ENCODE measurements around the gene ANKRD10. TPM values are rescaled to one million over a fixed set of nuclear protein-coding genes. Genes with fewer than 3 reads are reported as not detected.

ANKRD10 gene
- total RNA-seq, 4 donors from 2014 or later: 37.3 to 51.8 (median 46.9) TPM

GRCh38 chr13:110944968-110945927 is 30.4 kb upstream of the ANKRD10 start:
- TF ChIP-seq POLR2A (IDR thresholded peaks at IDR 0.05): no peak
- TF ChIP-seq CTCF (IDR thresholded peaks at IDR 0.05): no peak
- intact Hi-C loops (cut with DNase I; ENCODE audit: low total_unique reads): no loop called here
- WGBS, 2 donors: 87 to 91% methylated on average over 22 of the region's 24 CpGs
- peak in 1 of 2 donors; percentile 74 for DNase-seq (ENCODE audit: low spot score in 2 of 2)
- no peak overlapping the region for H3K4me3 ChIP-seq (ENCODE audit: low read depth, poor library complexity, severe bottlenecking)

- TF ChIP-seq CTCF (IDR thresholded peaks at IDR 0.05): no peak
- no peak for TF ChIP-seq POLR2A (IDR thresholded peaks at IDR 0.05)
Observed at GRCh38 chr13:110944121-110944967, 29.5 kb upstream of the ANKRD10 start.

GRCh38 chr13:110942248-110942981 is 27.5 kb upstream of the ANKRD10 start:
- 72 to 76% methylated on average over 4 of the region's 4 CpGs for WGBS, 2 donors
- intact Hi-C loops (cut with DNase I; ENCODE audit: low total_unique reads): no loop called here
- H3K4me3 ChIP-seq (ENCODE audit: low read depth, poor library complexity, severe bottlenecking): no peak overlapping the region
- no peak for DNase-seq (ENCODE audit: low spot score in 2 of 2)
- TF ChIP-seq POLR2A (IDR thresholded peaks at IDR 0.05) (no peak), CTCF (IDR thresholded peaks at IDR 0.05) (no peak)

More at GRCh38 chr13:110944121-110944967, 29.5 kb upstream of the ANKRD10 start:
- H3K4me3 ChIP-seq (ENCODE audit: low read depth, poor library complexity, severe bottlenecking): no peak overlapping the region
- intact Hi-C loops (cut with DNase I; ENCODE audit: low total_unique reads): no loop called here
- 56 to 57% methylated on average over 8 of the region's 8 CpGs for WGBS, 2 donors
- peak in 1 of 2 donors; percentile 86 for DNase-seq (ENCODE audit: low spot score in 2 of 2)

- no peak overlapping the region for H3K4me3 ChIP-seq (ENCODE audit: low read depth, poor library complexity, severe bottlenecking)
- WGBS, 2 donors: 78 to 82% methylated on average over 13 of the region's 13 CpGs
- intact Hi-C loops (cut with DNase I; ENCODE audit: low total_unique reads): no loop called here
- DNase-seq (ENCODE audit: low spot score in 2 of 2): peak in 1 of 2 donors; percentile 45
- TF ChIP-seq POLR2A (IDR thresholded peaks at IDR 0.05) (no peak), CTCF (IDR thresholded peaks at IDR 0.05) (no peak)
Observed at GRCh38 chr13:110938662-110939421, 24.0 kb upstream of the ANKRD10 start.
